Transverse colon (tissue), 4 donors: Measurements from ENCODE around the gene F2RL1. TPM values are rescaled to one million over a fixed set of nuclear protein-coding genes. Genes with fewer than 3 reads are reported as not detected.

Experiments used
- DNase-seq: peaks from one replicate; pipeline ENCODE4 v3.0.0-alpha.2; 2019
- H3K27ac ChIP-seq, 4 donors: fragments of 200-600 bp; sonication (generic); 2 replicates each; pipeline ENCODE4 v1.5.1; 2016 to 2018; ENCODE audit warnings: inconsistent platforms in 4 of 4
- H3K27me3 ChIP-seq: fragments of 200-600 bp; sonication (generic); 2 replicates; pipeline ENCODE4 v1.5.1; 2017; ENCODE audit warnings: inconsistent platforms
- H3K36me3 ChIP-seq, 4 donors: fragments of 200-600 bp; sonication (generic); 2 replicates each; pipeline ENCODE4 v1.5.1; 2017 to 2019; ENCODE audit warnings: inconsistent platforms in 4 of 4
- H3K4me1 ChIP-seq, 4 donors: fragments of 200-600 bp; sonication (generic); 2 replicates each; pipeline ENCODE4 v1.5.1; 2017 to 2020; ENCODE audit warnings: inconsistent platforms in 4 of 4
- H3K4me3 ChIP-seq, 4 donors: fragments of 200-600 bp; sonication (generic); 1 replicate in 1 of 4; 2 replicates in 3 of 4; pipeline versions ENCODE4 v1.5.1 to v1.6.1; 2017 to 2019; ENCODE audit warnings: inconsistent platforms in 4 of 4
- H3K9me3 ChIP-seq, 2 donors: fragments of 200-600 bp; sonication (generic); 2 replicates each; pipeline ENCODE4 v1.5.1; 2017 to 2019; ENCODE audit warnings: inconsistent platforms in 2 of 2
- CTCF ChIP-seq, 5 experiments: fragments of 200-600 bp in 3 of 5; fragments of 450-650 bp in 2 of 5; sonication (generic) in 3 of 5; IDR thresholded peaks; 1 replicate in 2 of 5; 2 replicates in 3 of 5; pipeline ENCODE4 v1.5.1; 2016 to 2017; ENCODE audit warnings: antibody characterized with exemption in 5 of 5, inconsistent platforms in 3 of 5, mild to moderate bottlenecking in 2 of 5, moderate library complexity in 1 of 5
- EP300 ChIP-seq: sonication (generic); formaldehyde crosslinking; IDR thresholded peaks from one replicate; pipeline ENCODE4 v1.6.1; 2017; ENCODE audit warnings: antibody characterized with exemption, low read depth
- POLR2A ChIP-seq: fragments of 450-650 bp; IDR thresholded peaks from one replicate; pipeline ENCODE4 v1.6.1; 2016; ENCODE audit warnings: antibody characterized with exemption, mild to moderate bottlenecking, moderate library complexity
- POLR2AphosphoS5 ChIP-seq, 3 donors: sonication (generic); formaldehyde crosslinking; IDR thresholded peaks; one replicate each; pipeline ENCODE4 v1.6.1; 2016; ENCODE audit warnings: antibody characterized with exemption in 3 of 3
- WGBS, 2 donors: methylation state at CpG; one replicate each; pipeline ENCODE4 v1.1.5; 2018; ENCODE audit warnings: low coverage in 1 of 2; 5-methylcytosine and 5-hydroxymethylcytosine counted together
- in situ Hi-C, 4 donors: fragments of 200-750 bp; cut with MboI; loops; one replicate each; pipeline versions ENCODE4 v1.15.0 to v1.15.1; 2017; ENCODE audit warnings: low sequenced_read_pairs in 3 of 4, low pct_ligation_motif_present in 1 of 4, low pct_unique_long_range_greater_than_20kb in 1 of 4
- intact Hi-C: fragments of 100-400 bp; cut with DNase I; formaldehyde crosslinking; loops from one replicate; pipeline ENCODE4 v1.15.1; 2023; ENCODE audit warnings: low total_unique reads
- total RNA-seq, 4 donors: library from RNA; depleted of rRNA; stranded (reverse); fragments of >200 nt; gene quantifications; one replicate each; pipeline ENCODE4 v1.1.0, GENCODE V29; 2016

F2RL1 gene
- total RNA-seq, 4 donors from 2014 or later: 38.8 to 209 (median 92.1) TPM

- DNase-seq: no peak
- H3K4me1 ChIP-seq: no peaks in the 10 kb centered on the region
- in situ Hi-C loops: no loop called here
- intact Hi-C loops: no loop called here
- TF ChIP-seq POLR2A (no peak), CTCF (IDR thresholded peaks at IDR 0.05) (no peak), POLR2AphosphoS5 (IDR thresholded peaks at IDR 0.05) (no peak), EP300 (no peak)
- no peaks in the 10 kb centered on the region for H3K9me3 ChIP-seq
- no peak overlapping the region for H3K27ac ChIP-seq
- H3K27me3 ChIP-seq: no peaks in the 10 kb centered on the region
- no peak overlapping the region for H3K4me3 ChIP-seq
- 86 to 90% methylated on average over 3 of the region's 3 CpGs for whole genome bisulfite sequencing, 2 donors
- H3K36me3 ChIP-seq: no peaks in the 10 kb centered on the region
Observed at GRCh38 chr5:76801803-76802195, 17.0 kb upstream of the F2RL1 start.

GRCh38 chr5:76804266-76804665 lies 14.6 kb upstream of the F2RL1 start:
- no peak for DNase-seq
- Histone ChIP-seq H3K4me3 (no peak overlapping the region), H3K27me3 (no peaks in the 10 kb centered on the region), H3K4me1 (no peaks in the 10 kb centered on the region), H3K36me3 (no peaks in the 10 kb centered on the region), H3K9me3 (no peaks in the 10 kb centered on the region), H3K27ac (no peak overlapping the region)
- in situ Hi-C loops: no loop called here
- TF ChIP-seq EP300: no peak
- TF ChIP-seq POLR2A: no peak
- no peak for TF ChIP-seq POLR2AphosphoS5 (IDR thresholded peaks at IDR 0.05)
- no peak for TF ChIP-seq CTCF (IDR thresholded peaks at IDR 0.05)
- intact Hi-C loops: no loop called here
- WGBS, 2 donors: 84% methylated on average over 8 of the region's 8 CpGs; no CpG with 5 or more reads in 1 of the 2 donors

- H3K4me3 ChIP-seq: no peak overlapping the region
- 58 to 65% methylated on average over 2 to 7 of the region's 7 CpGs for WGBS, 2 donors
- no peaks in the 10 kb centered on the region for H3K27me3 ChIP-seq
- H3K27ac ChIP-seq: no peak overlapping the region
- TF ChIP-seq POLR2A (no peak), POLR2AphosphoS5 (IDR thresholded peaks at IDR 0.05) (no peak), CTCF (IDR thresholded peaks at IDR 0.05) (no peak), EP300 (no peak)
- H3K4me1 ChIP-seq: no peaks in the 10 kb centered on the region
- no peaks in the 10 kb centered on the region for H3K9me3 ChIP-seq
- no peak for DNase-seq
- intact Hi-C loops: no loop called here
- in situ Hi-C loops: no loop called here
- H3K36me3 ChIP-seq: no peaks in the 10 kb centered on the region
Observed at GRCh38 chr5:76805821-76806505, 12.9 kb upstream of the F2RL1 start.

GRCh38 chr5:76807296-76807695 lies 11.5 kb upstream of the F2RL1 start:
- Histone ChIP-seq H3K27ac (no peak overlapping the region), H3K4me3 (no peak overlapping the region), H3K36me3 (no peaks in the 10 kb centered on the region), H3K27me3 (no peaks in the 10 kb centered on the region), H3K9me3 (no peaks in the 10 kb centered on the region), H3K4me1 (no peaks in the 10 kb centered on the region)
- in situ Hi-C loops (no loop called here), intact Hi-C loops (no loop called here)
- WGBS, 2 donors: 76 to 91% methylated on average over 1 to 3 of the region's 3 CpGs
- DNase-seq: no peak
- TF ChIP-seq EP300: no peak
